ENCODE data around the gene MME.
"Not testable (repeated sequence)": the region's sequence is repeated elsewhere in the genome, so short reads cannot be mapped to it uniquely, and the experiment has no call there.

Gene MME

DNA sequence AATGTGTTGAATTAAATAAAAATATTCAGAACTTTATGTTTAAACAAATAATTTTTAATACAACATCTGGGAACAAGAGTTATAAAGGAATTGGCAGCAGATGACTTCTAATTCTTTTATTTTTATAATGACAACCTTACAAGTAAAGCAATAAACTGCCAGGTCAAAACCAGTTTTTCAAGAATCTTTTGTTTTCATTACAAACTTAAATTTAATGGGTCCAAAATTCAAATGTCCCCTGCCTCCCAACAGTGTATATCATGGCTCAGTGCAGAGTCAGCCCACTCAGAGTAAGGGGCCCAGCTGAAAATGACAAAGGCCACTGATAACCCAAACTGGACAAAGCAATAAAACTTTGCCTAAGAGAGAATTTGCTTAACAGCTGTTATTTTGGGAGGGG, 131.8 kb downstream of the MME start:
- Mint-ChIP-seq H3K9me3 (peaks cover 4% of the 10 kb centered on the region), H3K27ac (no peak overlapping the region), H3K4me3 (no peak overlapping the region), H3K4me1 (no peaks in the 10 kb centered on the region), H3K27me3 (ENCODE audit: low read depth, poor library complexity) (no peaks in the 10 kb centered on the region), H3K36me3 (ENCODE audit: low read depth) (no peaks in the 10 kb centered on the region)
- DNase-seq = no peak
- TF ChIP-seq, protein P1, sequence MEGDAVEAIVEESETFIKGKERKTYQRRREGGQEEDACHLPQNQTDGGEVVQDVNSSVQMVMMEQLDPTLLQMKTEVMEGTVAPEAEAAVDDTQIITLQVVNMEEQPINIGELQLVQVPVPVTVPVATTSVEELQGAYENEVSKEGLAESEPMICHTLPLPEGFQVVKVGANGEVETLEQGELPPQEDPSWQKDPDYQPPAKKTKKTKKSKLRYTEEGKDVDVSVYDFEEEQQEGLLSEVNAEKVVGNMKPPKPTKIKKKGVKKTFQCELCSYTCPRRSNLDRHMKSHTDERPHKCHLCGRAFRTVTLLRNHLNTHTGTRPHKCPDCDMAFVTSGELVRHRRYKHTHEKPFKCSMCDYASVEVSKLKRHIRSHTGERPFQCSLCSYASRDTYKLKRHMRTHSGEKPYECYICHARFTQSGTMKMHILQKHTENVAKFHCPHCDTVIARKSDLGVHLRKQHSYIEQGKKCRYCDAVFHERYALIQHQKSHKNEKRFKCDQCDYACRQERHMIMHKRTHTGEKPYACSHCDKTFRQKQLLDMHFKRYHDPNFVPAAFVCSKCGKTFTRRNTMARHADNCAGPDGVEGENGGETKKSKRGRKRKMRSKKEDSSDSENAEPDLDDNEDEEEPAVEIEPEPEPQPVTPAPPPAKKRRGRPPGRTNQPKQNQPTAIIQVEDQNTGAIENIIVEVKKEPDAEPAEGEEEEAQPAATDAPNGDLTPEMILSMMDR (IDR thresholded peaks at IDR 0.05) = no peak

DNA sequence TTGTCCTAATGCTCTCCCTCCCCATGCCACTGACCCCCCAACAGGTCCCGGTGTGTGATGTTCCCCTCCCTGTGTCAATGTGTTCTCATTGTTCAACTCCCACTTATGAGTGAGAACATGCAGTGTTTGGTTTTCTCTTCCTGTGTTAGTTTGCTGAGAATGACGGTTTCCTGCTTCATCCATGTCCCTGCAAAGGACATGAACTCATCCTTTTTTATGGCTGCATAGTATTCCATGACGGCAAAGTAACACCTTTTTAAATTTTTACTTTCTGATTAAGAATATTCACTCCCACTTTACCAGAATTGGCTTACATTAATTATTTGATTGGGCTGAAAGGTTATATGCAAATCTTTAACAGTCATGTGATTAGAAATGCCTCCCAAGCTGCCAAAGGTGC, 135.9 kb downstream of the MME start:
- not testable (repeated sequence) for H3K36me3 Mint-ChIP-seq (ENCODE audit: low read depth); DNase-seq; H3K4me3 Mint-ChIP-seq; H3K4me1 Mint-ChIP-seq; H3K27ac Mint-ChIP-seq; H3K27me3 Mint-ChIP-seq (ENCODE audit: low read depth, poor library complexity)
- H3K9me3 Mint-ChIP-seq = peaks cover 15% of the 10 kb centered on the region

DNA sequence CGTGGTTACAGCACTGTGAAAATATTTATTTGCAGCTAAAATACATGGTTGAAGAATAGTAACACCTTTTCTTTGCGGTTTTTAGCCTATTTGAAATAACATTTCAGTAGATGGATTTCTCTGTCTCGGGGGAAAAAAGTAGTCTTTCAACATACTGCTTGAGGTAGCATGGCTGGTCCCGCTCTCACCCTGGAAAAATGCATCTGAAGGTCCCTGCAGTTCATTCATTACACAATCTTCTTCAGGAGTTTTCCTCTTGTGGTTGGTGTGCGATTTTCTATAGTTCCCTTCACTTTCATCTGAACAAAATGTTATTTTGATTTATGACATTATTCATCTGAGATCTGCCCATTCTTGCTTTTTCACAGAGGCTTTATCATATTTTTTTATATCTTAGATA, 137.5 kb downstream of the MME start:
- TF ChIP-seq, protein P1 (IDR thresholded peaks at IDR 0.05) = no peak
- Mint-ChIP-seq H3K36me3 (ENCODE audit: low read depth) (peaks cover 11% of the 10 kb centered on the region), H3K27me3 (ENCODE audit: low read depth, poor library complexity) (no peaks in the 10 kb centered on the region), H3K4me3 (no peak overlapping the region), H3K27ac (no peak overlapping the region), H3K4me1 (peaks cover 7% of the 10 kb centered on the region), H3K9me3 (peaks cover 24% of the 10 kb centered on the region)
- no peak for DNase-seq

DNA sequence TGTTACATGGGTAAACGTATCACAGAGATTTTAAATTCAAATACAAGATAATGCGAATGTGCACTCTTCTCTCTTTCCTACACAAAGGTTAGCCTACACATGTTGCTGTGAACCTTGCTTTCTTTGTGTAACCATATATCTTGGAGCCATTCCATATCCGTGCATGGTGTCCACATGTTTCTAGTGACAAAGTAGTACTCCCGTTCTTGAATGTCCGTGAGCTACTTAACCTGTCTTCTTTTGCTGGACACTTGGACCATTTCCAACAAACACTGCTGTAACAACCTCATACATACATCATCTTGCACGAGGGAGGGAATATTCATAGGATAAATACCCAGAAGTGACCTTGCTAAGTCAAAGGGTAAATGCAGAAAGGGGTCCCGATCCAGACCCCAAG, 138.3 kb downstream of the MME start:
- TF ChIP-seq, protein P1 (IDR thresholded peaks at IDR 0.05) = no peak
- Mint-ChIP-seq H3K27me3 (ENCODE audit: low read depth, poor library complexity) (no peaks in the 10 kb centered on the region), H3K27ac (no peak overlapping the region), H3K36me3 (ENCODE audit: low read depth) (peaks cover 11% of the 10 kb centered on the region), H3K9me3 (peaks cover 27% of the 10 kb centered on the region), H3K4me1 (peaks cover 10% of the 10 kb centered on the region), H3K4me3 (no peak overlapping the region)
- no peak for DNase-seq

DNA sequence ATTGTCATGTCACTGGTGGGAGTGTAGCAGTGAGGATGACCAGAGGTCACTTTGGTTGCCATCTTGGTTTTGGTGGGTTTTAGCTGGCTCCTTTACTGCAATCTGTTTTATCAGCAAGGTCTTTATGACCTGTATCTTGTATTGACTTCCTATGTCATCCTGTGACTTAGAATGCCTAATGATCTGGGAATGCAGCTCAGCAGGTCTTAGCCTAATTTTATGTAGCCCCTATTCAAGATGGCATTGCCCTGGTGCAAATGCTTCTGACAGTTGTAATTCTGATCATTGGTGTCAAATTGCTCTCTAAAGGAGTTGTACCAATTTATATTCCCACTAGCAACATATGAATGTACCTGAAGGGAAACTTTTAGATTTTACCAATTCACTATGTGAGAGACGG, 139.0 kb downstream of the MME start:
- H3K27ac Mint-ChIP-seq = no peak overlapping the region
- TF ChIP-seq, protein P1 (IDR thresholded peaks at IDR 0.05) = no peak

DNA sequence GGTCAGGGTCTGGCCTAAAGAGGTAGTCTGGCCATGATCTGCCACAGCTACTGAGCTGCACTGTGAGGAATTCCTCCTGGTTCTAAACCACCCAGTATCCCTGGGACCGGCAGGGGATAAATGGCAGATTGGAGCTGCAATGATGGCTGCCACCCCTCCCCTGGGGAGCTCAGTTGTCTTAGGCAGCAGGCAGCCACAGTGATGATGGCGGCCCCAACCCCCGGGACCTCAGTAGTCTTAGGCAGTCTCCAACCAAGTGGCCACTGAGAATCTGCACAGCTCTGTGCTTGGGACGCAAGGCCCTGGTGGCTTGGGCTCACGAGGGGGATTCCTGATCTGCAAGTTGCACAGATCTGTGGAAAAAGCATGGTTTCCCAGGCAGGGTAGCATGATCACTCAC, 145.3 kb downstream of the MME start:
- Mint-ChIP-seq H3K9me3 (peaks cover 33% of the 10 kb centered on the region), H3K27me3 (ENCODE audit: low read depth, poor library complexity) (no peaks in the 10 kb centered on the region), H3K4me3 (no peak overlapping the region), H3K36me3 (ENCODE audit: low read depth) (peaks cover 8% of the 10 kb centered on the region), H3K27ac (no peak overlapping the region), H3K4me1 (peaks cover 14% of the 10 kb centered on the region)
- TF ChIP-seq, protein P1 (IDR thresholded peaks at IDR 0.05) = no peak
- no peak for DNase-seq

More for the DNA sequence above, 139.0 kb downstream of the MME start:
- H3K9me3 Mint-ChIP-seq = peaks cover 30% of the 10 kb centered on the region
- peaks cover 10% of the 10 kb centered on the region for H3K4me1 Mint-ChIP-seq
- DNase-seq = no peak
- H3K27me3 Mint-ChIP-seq (ENCODE audit: low read depth, poor library complexity) = no peaks in the 10 kb centered on the region
- H3K4me3 Mint-ChIP-seq = no peak overlapping the region
- H3K36me3 Mint-ChIP-seq (ENCODE audit: low read depth) = peaks cover 11% of the 10 kb centered on the region
